Endothelial cell of umbilical vein (primary cell): Measurements from ENCODE around the gene RAD1. TPM values are rescaled to one million over a fixed set of nuclear protein-coding genes. Genes with fewer than 3 reads are reported as not detected.

Experiments
- BruUV-seq: library from RNA; stranded (reverse); fragments of 400-500 nt; replicated peaks from 2 replicates; lab custom pipeline; 2021; lab: Mats Ljungman, UMichigan
- CTCF ChIA-PET: fragments of 300-600, 350-600 bp; sonication (Branson Sonifier 250); formaldehyde crosslinking; loops from one replicate; lab custom pipeline; 2021; ENCODE audit warnings: antibody characterized with exemption, inconsistent platforms; lab: Charles Lee
- POLR2A ChIA-PET: fragments of 300-600, 350-600 bp; sonication (Branson Sonifier 250); formaldehyde crosslinking; loops from one replicate; lab custom pipeline; 2021; ENCODE audit warnings: antibody characterized with exemption, inconsistent platforms; lab: Charles Lee
- DNase-seq: peaks from one replicate; pipeline ENCODE4 v3.0.0-alpha.2; 2011; ENCODE audit warnings: low read depth, low spot score
- FAIRE-seq: peaks from 2 replicates; lab custom pipeline; 2011; peaks lifted over from hg19 to GRCh38; lab: Jason Lieb, UNC
- H2AFZ ChIP-seq: 2 replicates; pipeline ENCODE4 v1.6.0; 2012; ENCODE audit warnings: low read depth, low read length, control low read depth, inconsistent platforms
- H3K27ac ChIP-seq: 2 replicates; pipeline ENCODE4 v1.5.1; 2011; ENCODE audit warnings: low read depth, mild to moderate bottlenecking, control low read depth, low read length, moderate library complexity; ENCODE audit not compliant: insufficient read depth
- H3K27me3 ChIP-seq, 2 experiments: 2 replicates each; pipeline versions ENCODE4 v1.6.0 to v1.6.1; 2011; ENCODE audit warnings: low read length in 2 of 2, mixed read lengths in 1 of 2; ENCODE audit not compliant: control insufficient read depth in 2 of 2, insufficient read depth in 2 of 2
- H3K36me3 ChIP-seq, 2 experiments: 2 replicates in 1 of 2; 3 replicates in 1 of 2; pipeline ENCODE4 v1.5.1; 2011; ENCODE audit warnings: low read length in 2 of 2, mild to moderate bottlenecking in 1 of 2, moderate library complexity in 1 of 2; ENCODE audit not compliant: control insufficient read depth in 2 of 2, insufficient read depth in 2 of 2; ENCODE audit errors: extremely low read depth in 1 of 2
- H3K4me1 ChIP-seq: 3 replicates; pipeline ENCODE4 v1.5.1; 2011; ENCODE audit warnings: mild to moderate bottlenecking, low read length; ENCODE audit not compliant: control insufficient read depth, insufficient read depth; ENCODE audit errors: extremely low read depth
- H3K4me2 ChIP-seq: 2 replicates; pipeline ENCODE4 v1.6.1; 2011; ENCODE audit warnings: low read length, control low read depth, mixed read lengths; ENCODE audit not compliant: insufficient read depth
- H3K4me3 ChIP-seq, 3 experiments: fragments of 200-600 bp in 1 of 3; sonication (generic), shearing (Covaris generic) in 1 of 3; replicated peaks in 1 of 3; 2 replicates each; pipeline ENCODE4 v1.5.1; 2011 to 2016; ENCODE audit warnings: control low read depth in 3 of 3, low read length in 3 of 3, mild to moderate bottlenecking in 2 of 3, inconsistent platforms in 1 of 3, low read depth in 1 of 3, moderate library complexity in 1 of 3; ENCODE audit not compliant: insufficient read depth in 1 of 3
- H3K79me2 ChIP-seq: 2 replicates; pipeline ENCODE4 v1.6.0; 2012; ENCODE audit warnings: low read length, inconsistent platforms; ENCODE audit not compliant: control insufficient read depth, insufficient read depth
- H3K9ac ChIP-seq: replicated peaks from 2 replicates; pipeline ENCODE3; 2011; ENCODE audit warnings: low read length, control low read depth; ENCODE audit not compliant: insufficient read depth; ENCODE audit errors: extremely low read depth
- H3K9me1 ChIP-seq: replicated peaks from 3 replicates; pipeline ENCODE4 v1.6.0; 2011; ENCODE audit warnings: mild to moderate bottlenecking, low read length; ENCODE audit not compliant: control insufficient read depth, insufficient read depth; ENCODE audit errors: extremely low read depth
- H3K9me3 ChIP-seq: replicated peaks from 2 replicates; pipeline ENCODE4 v1.5.1; 2012; ENCODE audit warnings: low read length, inconsistent platforms; ENCODE audit not compliant: control insufficient read depth, insufficient read depth
- H4K20me1 ChIP-seq: replicated peaks from 2 replicates; pipeline ENCODE3; 2011; ENCODE audit warnings: mild to moderate bottlenecking, low read length; ENCODE audit not compliant: control insufficient read depth, insufficient read depth; ENCODE audit errors: extremely low read depth
- CTCF ChIP-seq, 2 donors: IDR thresholded peaks; 1 replicate in 1 of 2; 2 replicates in 1 of 2; pipeline ENCODE4 v1.5.1; 2011; ENCODE audit warnings: low read length in 2 of 2, mild to moderate bottlenecking in 2 of 2, moderate library complexity in 2 of 2, control low read depth in 1 of 2, inconsistent platforms in 1 of 2, low read depth in 1 of 2; ENCODE audit not compliant: insufficient read depth in 1 of 2; ENCODE audit errors: extremely low read depth in 1 of 2
- EZH2 ChIP-seq: IDR thresholded peaks from 2 replicates; pipeline ENCODE4 v1.6.1; 2012; ENCODE audit warnings: borderline replicate concordance, low read depth, mild to moderate bottlenecking, moderate library complexity, low read length, inconsistent platforms; ENCODE audit not compliant: severe bottlenecking
- FOS ChIP-seq: IDR thresholded peaks from 2 replicates; pipeline ENCODE4 v1.6.1; 2011; ENCODE audit warnings: mild to moderate bottlenecking, low read length, moderate library complexity, borderline replicate concordance; ENCODE audit not compliant: insufficient read depth
- GATA2 ChIP-seq: IDR thresholded peaks from 2 replicates; pipeline ENCODE4 v1.7.0; 2011; ENCODE audit warnings: low read depth, mild to moderate bottlenecking, moderate library complexity, mixed read lengths, low read length; ENCODE audit not compliant: insufficient read length, insufficient read depth
- JUN ChIP-seq: IDR thresholded peaks from 2 replicates; pipeline ENCODE4 v1.6.1; 2011; ENCODE audit warnings: borderline replicate concordance, low read depth; ENCODE audit not compliant: insufficient read length, insufficient read depth
- MYC ChIP-seq: IDR thresholded peaks from one replicate; pipeline ENCODE4 v1.6.1; 2011; ENCODE audit warnings: mild to moderate bottlenecking, low read depth, low read length
- POLR2A ChIP-seq: IDR thresholded peaks from 2 replicates; pipeline ENCODE4 v1.6.1; 2012; ENCODE audit warnings: low read depth, mild to moderate bottlenecking, control low read depth, low read length
- POLR2AphosphoS5 ChIP-seq: IDR thresholded peaks from 2 replicates; pipeline ENCODE4 v1.6.1; 2012; ENCODE audit warnings: low read depth, mild to moderate bottlenecking, control low read depth, low read length, moderate library complexity; ENCODE audit not compliant: insufficient read depth
- dilution Hi-C: fragments of 300-500 bp; cut with MboI; formaldehyde crosslinking; loops from one replicate; pipeline ENCODE4 v1.15.0; 2019; ENCODE audit warnings: low sequenced_read_pairs; ENCODE audit not compliant: extremely low pct_ligation_motif_present
- intact Hi-C: fragments of 100-400 bp; cut with micrococcal nuclease; formaldehyde crosslinking; loops from one replicate; pipeline ENCODE4 v1.10.0; 2022
- polyA plus RNA-seq, 4 experiments: library from polyadenylated mRNA; depleted of rRNA in 3 of 4; stranded (reverse) in 3 of 4; unstranded in 1 of 4; fragments of >200 nt; gene quantifications; 2 replicates each; pipeline versions ENCODE4 v1.2.1 to v1.2.3, GENCODE V29; 2011 to 2012; ENCODE audit warnings: missing spikeins in 1 of 4
- total RNA-seq: library from RNA; stranded (reverse); gene quantifications from 2 replicates; pipeline ENCODE4 v1.2.3, GENCODE V29; 2021
- TF ChIP-seq, protein P1 (sequence below): IDR thresholded peaks from 2 replicates; pipeline ENCODE4 v1.6.1; 2011; ENCODE audit not compliant: insufficient read depth, insufficient read length

RAD1 gene
- total and polyA plus RNA-seq, 2 donors (not counting 3 experiments of a cell fraction or from before 2014, with no cell fraction given), result 10.7 to 22.2 TPM

GRCh38 chr5:34924462-34924765 is 9.1 kb upstream of the RAD1 start:
- CTCF ChIA-PET, result interaction anchor here (1.5 kb wide), 1 partner anchor 9 kb away, joined by 8 read pairs; the partner anchor contains the start of genes BRIX1 and RAD1
- BruUV-seq, result no TSS peak

More at GRCh38 chr5:34924462-34924765, 9.1 kb upstream of the RAD1 start:
- Histone ChIP-seq H3K4me2 (no peak overlapping the region), H3K36me3 (peaks cover 5 to 33% of the 10 kb centered on the region in 2 experiments), H3K9me3 (no peaks in the 10 kb centered on the region), H4K20me1 (no peaks in the 10 kb centered on the region), H3K79me2 (peaks cover 12% of the 10 kb centered on the region), H3K4me1 (peaks cover 19% of the 10 kb centered on the region), H3K9me1 (no peaks in the 10 kb centered on the region), H3K27ac (no peak overlapping the region), H3K9ac (no peak overlapping the region), H3K27me3 (no peaks in the 10 kb centered on the region), H2AFZ (no peak overlapping the region), H3K4me3 (no peak overlapping the region)
- FAIRE-seq (no peak), DNase-seq (no peak)
- dilution Hi-C loops, result loop anchor here (25.0 kb wide), 1 partner anchor 437 kb away; no protein-coding TSS in a partner anchor
- TF ChIP-seq POLR2AphosphoS5 (no peak), EZH2 (no peak), POLR2A (no peak), CTCF (IDR thresholded peaks at IDR 0.05; ENCODE audit: extremely low read depth in 1 of 2, insufficient read depth in 1 of 2, low read depth in 1 of 2, low read length in 2 of 2) (no peak), FOS (no peak), JUN (no peak), MYC (no peak), GATA2 (no peak)
- TF ChIP-seq, protein P1, sequence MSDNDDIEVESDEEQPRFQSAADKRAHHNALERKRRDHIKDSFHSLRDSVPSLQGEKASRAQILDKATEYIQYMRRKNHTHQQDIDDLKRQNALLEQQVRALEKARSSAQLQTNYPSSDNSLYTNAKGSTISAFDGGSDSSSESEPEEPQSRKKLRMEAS, result no peak
- intact Hi-C loops, result loop anchor here (1.0 kb wide), 1 partner anchor 9 kb away; the partner anchor contains the start of genes BRIX1 and RAD1
- POLR2A ChIA-PET, result interaction anchor here (1.0 kb wide), 1 partner anchor 9 kb away, joined by 3 read pairs; the partner anchor contains the start of genes BRIX1 and RAD1
